Left kidney (tissue), 2 donors: ENCODE results near the gene SIM2. TPM values are rescaled to one million over a fixed set of nuclear protein-coding genes. Genes with fewer than 3 reads are reported as not detected.

Experiments
- DNase-seq: peaks from one replicate; pipeline ENCODE4 v3.0.0-alpha.2; 2013
- polyA plus RNA-seq: library from polyadenylated mRNA; unstranded; fragments of 120-200 nt; gene quantifications from one replicate; pipeline ENCODE4 v1.2.1, GENCODE V29; 2013; ENCODE audit not compliant: insufficient read length

The SIM2 gene
- polyA plus RNA-seq, 1 donor = 26.9 TPM

- no peak for DNase-seq
Measured at GRCh38 chr21:36699546-36700294, 805 bp downstream of the SIM2 start.

GRCh38 chr21:36700295-36700970 is 1.5 kb downstream of the SIM2 start:
- DNase-seq = no peak

GRCh38 chr21:36700971-36701755 is 2.2 kb downstream of the SIM2 start:
- no peak for DNase-seq

- no peak for DNase-seq
Measured at GRCh38 chr21:36701756-36702621, 3.1 kb downstream of the SIM2 start.

- no peak for DNase-seq
Measured at GRCh38 chr21:36702622-36702968, 3.7 kb downstream of the SIM2 start.

- no peak for DNase-seq
Measured at GRCh38 chr21:36703123-36703522, 4.2 kb downstream of the SIM2 start.

- no peak for DNase-seq
Measured at GRCh38 chr21:36703626-36704280, 4.8 kb downstream of the SIM2 start.

GRCh38 chr21:36704281-36704957 is 5.5 kb downstream of the SIM2 start:
- DNase-seq = no peak

GRCh38 chr21:36704958-36705678 is 6.2 kb downstream of the SIM2 start:
- DNase-seq = no peak

- no peak for DNase-seq
Measured at GRCh38 chr21:36705679-36706481, 7.0 kb downstream of the SIM2 start.

- DNase-seq = no peak
Measured at GRCh38 chr21:36706482-36706852, 7.6 kb downstream of the SIM2 start.

- no peak for DNase-seq
Measured at GRCh38 chr21:36706951-36707762, 8.2 kb downstream of the SIM2 start.

GRCh38 chr21:36707763-36708285 is 8.9 kb downstream of the SIM2 start:
- no peak for DNase-seq

GRCh38 chr21:36708286-36709029 is 9.5 kb downstream of the SIM2 start:
- no peak for DNase-seq

- DNase-seq = no peak
Measured at GRCh38 chr21:36709030-36709867, 10.3 kb downstream of the SIM2 start.
